DMS 273 treated with DMSO at 0.1 percent for 48 hours (cell line): ENCODE data around the gene JAKMIP2.
A peak's percentile ranks its signal among the peaks of the same experiment; 100 is the strongest.

Experiments
- DNase-seq: peaks from one replicate; lab custom pipeline; 2025; lab: John Stamatoyannopoulos, UW

Gene JAKMIP2

DNA sequence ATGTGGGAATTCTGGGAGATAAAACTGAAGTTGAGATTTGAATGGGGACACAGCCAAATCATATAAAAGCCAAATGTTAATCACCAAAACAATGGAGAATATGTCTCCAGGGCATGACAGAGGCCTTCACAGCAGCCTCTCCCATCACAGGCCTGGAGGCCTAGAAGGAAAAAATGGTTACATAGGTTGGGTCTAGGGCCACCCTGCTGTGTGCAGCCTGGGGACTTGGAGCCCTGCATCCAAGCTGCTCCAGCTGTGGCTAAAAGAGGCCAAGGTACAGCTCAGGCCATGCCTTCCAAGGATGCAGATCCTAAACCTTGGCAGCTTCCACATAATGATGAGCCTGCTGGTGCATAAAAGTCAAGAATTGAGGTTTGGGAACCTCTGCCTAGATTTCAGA is 85.1 kb downstream of the JAKMIP2 start:
- no peak for DNase-seq

DNA sequence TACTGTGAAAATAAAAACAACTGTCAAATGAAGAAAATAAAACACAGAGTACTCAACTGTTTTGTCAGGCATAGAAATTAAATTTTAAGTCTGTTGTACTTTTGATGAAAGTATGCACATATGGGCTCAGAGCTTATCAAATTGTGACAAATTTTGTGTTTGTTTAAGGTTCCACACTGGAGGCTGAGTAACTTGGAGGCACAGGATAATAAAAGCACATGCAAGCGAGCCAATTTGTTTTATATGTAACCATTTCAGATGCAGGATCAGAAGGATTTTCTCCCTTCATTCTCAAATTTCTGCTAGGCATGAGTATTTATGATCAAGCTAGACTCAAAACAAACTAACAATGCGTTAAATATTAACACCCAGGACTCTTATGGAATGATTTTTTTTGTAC is 87.8 kb downstream of the JAKMIP2 start:
- DNase-seq, result no peak

DNA sequence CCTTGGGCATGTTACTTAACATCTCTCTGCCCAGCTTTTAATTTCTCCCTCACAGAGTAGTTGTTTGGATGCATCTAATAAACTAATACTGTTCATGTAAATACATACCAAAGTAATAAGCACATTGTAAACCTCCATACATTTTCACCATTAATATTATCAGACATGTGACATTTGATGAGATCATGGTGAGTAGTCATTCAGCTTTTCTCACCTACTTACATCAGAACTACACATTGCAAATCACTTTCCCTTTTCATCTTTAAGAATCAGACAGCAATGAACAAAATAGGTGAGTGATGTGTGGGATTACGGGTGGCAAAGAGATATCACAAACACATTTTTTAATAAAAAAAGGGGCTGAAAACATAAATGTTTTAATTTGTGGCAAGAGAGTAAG is 89.3 kb downstream of the JAKMIP2 start:
- DNase-seq, result no peak

DNA sequence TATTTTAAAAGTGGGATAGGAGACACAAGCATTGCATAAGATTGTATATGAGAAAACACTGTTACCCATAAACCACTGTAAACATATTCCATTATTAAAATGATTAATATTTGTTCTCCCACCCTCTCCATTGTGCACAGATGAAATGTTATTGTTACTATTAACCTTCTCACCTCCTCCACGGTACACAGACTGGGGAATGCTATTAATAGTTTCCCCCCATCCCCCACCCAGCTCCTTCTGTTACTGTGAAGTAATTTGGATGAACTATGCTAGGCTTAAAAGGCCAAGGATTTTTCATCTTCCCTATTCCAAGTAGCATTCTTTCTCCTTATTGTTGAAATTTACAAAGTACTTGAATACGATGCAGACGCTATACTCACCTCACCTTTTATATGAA is 91.4 kb downstream of the JAKMIP2 start:
- no peak for DNase-seq

DNA sequence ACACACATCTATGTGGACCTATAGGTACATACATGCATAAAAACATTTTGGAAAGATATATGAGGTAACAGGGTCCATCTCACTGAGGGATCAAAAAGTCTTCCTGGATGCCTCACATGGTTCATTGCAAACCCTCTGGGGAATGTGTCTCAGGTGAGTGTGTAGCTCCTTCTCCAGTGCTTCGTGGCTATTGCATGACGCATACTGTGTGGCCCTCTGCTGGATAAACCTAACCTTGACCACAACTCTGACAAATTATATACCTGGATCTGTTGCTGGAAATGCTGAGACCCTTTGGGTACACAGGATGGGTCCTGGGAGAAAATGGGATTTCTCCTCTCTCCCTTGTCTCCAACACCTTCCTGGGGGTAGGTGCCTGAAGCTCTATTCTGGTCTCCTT is 91.9 kb downstream of the JAKMIP2 start:
- no peak for DNase-seq

DNA sequence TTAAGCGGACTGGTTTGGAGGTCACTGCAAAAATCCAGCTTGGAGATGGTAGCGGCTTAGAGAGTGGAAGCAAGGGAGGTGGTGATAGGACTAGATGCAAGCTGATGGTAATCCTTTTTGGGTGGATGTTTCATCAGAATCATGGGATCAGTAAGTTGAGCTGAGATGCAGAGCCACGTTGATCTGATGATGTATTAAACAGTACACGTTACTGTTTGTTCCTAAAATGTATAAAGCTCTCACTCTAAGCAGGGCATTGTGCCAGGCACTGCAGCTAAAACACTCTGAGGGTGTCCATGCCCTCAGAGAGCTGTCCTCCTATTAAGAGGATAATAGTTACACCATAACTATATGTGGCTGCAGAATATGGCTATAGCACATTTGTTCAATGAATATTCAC is 93.1 kb downstream of the JAKMIP2 start:
- DNase-seq, result no peak

DNA sequence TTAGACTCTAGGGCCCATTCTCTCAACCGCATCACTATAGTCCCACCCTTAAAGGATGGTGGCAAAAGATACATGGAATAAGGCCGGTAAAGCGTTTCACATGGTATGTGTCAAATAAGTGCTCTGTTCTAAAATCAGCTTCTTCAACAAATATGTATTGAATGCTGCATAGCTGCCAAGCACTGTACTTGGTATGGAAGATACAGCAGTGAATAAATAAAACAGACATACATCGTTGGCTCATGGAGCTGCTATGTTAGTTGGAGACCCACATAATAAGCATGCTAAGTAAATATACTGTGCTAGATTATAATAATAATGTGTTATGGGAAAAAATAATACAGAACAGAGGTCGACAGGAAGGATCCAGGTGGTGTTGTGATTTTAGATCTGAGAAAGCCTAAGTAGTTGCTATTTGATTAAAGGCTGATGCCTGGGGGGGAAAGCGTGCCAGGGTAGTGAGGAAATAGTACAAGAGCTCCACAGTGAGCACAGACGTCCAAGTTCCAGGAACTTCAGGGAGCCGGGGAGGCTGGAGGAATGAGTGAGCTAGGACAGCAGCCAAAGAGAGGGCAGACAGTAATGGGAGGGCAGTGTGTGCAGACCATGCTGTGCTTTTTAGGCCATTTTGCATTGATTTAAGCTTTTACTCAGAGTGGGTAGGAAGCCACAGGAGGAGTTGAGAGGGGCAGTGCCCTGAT is 93.7 kb downstream of the JAKMIP2 start:
- no peak for DNase-seq

DNA sequence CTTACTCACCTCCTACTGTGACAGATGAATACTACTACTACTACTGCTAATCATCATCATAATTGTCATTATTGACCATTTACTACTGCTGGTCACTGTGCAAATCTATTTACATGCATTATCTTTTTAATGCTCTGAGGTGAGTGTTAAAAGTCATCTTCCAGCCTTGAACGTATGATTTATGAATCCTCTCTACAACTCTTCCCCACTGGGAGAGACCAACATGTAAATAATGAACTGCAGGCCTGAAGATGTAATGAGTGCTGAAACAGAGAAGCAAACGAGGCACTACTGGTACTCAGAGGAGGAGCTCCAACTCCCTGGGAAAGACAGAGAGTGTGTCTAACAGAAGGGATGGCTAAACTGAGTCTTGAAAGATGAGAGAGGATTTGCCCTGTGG is 95.4 kb downstream of the JAKMIP2 start:
- no peak for DNase-seq

DNA sequence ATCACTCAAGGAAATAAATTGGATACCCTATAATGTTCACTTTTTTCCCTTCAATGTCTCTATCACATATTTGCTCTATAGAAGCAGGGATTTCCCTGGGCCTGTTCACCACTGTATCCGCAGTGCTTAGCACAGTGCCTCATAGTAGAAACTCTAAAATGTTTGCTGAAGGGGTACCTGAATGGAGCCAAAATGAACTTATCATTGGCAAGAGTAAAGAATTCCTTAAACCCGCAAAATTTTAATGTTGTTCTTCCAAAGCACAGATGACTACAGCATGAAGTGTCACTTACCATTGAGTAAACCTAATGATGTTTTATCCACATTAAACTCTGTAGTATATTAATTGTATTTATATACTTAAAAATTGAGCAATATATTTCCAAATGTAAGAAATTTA is 96.1 kb downstream of the JAKMIP2 start:
- no peak for DNase-seq

DNA sequence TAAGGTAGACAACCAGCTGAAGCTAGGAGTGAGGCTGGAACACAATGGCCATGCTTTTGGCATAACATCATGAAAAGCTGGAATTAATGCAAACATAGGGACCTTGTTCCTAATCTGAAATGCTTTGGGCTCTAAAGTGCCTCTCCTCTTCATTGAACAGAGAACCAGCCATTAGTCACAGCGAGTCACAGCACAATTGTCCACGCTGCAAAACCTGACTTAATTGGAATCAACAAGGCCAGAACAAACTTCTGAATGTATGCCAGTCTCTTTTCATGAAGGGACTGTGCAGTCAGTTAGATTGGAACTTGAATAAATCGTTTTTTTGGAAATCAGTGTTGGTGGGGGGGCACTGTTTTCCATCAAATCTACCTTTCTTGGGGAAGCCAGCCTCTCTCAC is 96.5 kb downstream of the JAKMIP2 start:
- DNase-seq, result no peak

DNA sequence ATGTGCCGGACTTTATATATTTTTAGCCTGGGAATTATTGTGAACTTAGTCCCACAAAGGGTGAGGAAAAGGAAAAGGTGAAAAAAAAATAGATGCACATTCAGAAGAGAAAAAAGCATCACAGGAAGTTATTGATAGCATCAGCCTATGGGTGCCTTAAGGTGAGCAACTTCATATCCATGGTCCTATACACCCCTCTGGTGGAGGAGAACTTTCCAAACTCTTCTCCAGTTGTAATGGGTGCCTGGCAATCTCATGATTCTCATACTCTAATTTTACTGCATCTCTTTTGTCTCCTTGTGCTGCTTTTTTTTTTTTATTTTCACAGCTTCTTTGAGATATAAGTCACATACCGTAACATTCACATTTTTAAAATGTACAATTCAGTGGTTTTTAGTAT is 107.4 kb downstream of the JAKMIP2 start:
- no peak for DNase-seq

DNA sequence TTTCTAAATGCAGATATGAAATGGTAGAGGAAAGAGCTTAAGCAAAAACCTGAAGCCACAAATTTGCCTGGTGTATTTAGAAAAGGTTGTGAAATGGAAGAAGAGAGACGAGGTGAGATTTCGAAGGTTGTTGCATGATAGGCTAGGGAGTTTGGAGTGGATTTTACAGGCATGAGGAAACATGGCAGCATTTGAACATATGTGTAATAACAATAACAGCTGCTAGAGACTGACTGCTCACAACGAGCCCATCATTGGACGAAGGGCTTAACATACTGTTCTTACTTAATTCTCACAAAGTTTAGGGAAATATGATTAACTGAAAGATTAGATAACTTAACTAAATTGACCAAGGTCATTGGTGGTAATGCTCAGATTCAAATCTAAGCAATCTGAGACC is 108.1 kb downstream of the JAKMIP2 start:
- no peak for DNase-seq

DNA sequence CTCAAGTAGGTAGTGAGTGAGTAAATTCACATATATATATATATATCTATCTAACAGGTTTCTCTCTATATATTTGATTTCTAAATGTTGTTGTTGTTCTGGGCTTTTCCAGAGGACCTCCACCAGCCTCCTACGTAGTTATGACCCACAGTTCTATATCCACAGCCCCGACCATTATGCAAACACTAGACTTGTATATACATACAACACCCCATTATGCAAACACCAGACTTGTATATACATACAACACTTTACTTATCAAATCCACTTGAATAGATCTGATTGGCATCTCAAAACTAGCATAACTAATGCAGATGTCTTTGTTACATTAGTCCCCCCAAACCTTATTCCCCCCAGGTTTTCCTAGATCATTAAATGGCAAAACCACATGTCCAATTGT is 108.7 kb downstream of the JAKMIP2 start:
- DNase-seq, result no peak

DNA sequence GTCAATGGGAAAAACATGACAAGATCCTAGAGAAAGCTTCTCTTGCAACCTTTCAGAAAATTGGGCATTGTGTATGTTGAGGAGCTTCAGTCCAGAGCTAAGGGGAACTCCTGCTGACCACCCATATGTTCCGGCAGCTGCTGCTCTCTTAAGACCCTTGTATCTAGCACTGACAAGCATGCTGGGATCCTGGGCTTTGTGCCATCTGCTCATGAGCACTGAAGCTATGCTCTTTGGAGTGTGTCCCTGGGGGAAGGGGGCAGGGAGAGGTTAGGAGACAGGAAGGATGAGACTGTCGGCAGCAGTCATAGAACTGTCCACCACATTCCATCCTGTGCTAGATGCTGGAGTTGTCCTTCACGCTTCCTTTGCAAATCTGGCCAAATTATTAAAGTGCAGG is 109.3 kb downstream of the JAKMIP2 start:
- DNase-seq, result peak; percentile 95

DNA sequence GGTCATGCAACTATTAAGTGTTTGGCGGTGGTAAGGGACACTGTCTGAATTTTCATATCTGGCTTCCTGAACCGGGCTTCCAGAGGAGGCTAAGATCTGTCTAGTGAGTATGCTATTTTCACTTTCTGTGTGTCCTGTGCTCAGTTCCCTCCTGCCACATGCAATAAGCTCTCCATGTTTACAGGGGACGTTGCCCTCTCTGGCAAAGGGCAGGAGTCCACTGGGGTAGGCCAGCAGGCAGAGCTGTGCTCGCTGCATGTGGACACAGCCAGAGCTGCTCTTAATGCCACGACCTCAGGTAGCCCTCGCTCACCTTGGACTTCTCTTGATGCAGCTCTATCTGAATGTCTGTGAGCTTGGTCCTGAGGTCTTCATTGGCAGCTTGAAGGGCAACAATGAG is 111.2 kb downstream of the JAKMIP2 start:
- DNase-seq, result no peak

DNA sequence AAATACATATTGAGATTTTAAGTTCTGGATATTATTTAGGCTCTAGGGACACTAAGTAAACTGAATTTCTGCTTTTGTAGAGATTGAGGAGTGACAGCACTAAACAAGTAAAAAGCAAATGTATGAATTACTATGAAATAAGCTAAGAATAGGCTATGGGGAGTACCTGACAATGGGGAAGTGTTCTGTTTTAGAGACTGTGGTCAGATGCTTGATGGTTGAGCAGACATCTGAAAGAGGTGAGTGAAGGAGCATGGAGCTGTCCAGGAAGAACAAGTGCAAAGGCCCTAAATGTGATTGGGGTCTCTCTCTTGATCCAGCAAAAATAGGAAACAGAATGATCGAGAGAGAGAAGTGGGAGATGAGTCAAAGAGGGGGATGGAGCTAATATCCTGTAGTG is 111.7 kb downstream of the JAKMIP2 start:
- no peak for DNase-seq

DNA sequence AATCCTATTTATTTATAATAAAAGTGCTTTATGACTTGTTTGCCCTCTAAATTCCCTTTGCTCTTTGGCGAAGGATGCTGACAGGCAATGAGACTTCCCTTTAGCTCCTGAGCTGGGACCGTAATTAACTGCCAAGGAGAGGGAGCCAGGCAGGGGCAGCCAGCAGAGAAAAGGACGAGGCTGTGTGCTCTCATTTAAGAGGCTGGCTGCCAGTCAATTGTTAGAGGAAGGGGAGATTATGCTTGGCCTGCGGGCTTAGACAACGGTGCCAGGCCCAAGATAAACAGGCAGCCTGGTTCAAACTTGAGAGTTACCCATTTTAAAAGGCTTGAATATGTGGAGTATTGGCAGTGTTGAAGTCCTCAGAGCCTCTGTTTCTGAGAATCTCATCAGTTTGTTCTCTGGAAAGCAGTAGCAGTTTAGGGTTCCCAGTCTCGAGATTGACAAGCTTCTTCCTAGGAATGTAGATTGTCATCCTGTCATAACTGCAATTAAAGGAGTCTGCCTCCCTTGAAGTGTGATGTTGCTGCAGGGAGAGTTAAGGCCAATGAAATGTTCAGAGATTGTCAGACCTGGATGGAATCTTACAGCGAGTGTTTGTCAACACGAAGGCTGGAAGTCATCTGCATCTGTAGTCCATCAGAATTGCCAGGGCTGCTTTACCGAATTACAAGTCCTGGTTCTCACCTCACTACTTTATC is 113.2 kb downstream of the JAKMIP2 start:
- DNase-seq, result no peak

DNA sequence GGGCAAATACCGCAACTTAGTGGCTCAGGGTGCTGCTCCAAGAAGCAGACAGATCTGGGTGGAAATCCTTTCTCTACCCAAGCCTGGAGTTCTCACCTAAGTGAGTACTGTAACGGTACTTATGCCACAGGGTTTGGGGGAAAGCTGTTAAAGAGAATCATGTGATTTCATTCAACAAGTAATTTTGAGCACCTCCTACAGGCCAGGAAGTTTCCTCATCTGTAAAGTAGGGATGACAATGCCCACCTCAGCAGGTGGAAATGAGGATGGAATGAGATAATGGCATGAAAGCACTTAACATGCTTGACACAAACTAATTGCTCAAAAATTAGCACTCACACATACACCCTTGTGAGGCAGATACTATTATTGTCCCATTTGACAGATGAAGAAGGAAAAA is 114.1 kb downstream of the JAKMIP2 start:
- DNase-seq, result no peak

DNA sequence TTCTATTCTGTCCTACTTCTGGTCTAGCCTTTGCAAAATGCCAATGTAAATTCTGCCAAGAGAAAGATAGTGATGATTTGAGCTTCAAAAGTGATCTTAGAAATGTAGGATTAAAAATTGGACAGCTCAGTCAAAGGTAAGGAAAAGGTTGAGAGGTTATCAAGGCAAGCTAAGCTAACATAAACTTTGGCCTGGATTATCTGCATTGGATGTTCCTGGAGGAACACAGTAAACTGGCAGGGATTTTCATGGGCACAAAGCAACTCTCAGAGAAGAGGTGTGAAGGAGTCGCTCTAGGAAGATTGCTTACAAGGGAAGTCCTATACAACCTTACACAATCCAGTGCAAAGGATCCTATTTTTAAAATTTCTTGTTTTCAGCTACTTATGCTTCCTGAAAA is 115.2 kb downstream of the JAKMIP2 start:
- no peak for DNase-seq

DNA sequence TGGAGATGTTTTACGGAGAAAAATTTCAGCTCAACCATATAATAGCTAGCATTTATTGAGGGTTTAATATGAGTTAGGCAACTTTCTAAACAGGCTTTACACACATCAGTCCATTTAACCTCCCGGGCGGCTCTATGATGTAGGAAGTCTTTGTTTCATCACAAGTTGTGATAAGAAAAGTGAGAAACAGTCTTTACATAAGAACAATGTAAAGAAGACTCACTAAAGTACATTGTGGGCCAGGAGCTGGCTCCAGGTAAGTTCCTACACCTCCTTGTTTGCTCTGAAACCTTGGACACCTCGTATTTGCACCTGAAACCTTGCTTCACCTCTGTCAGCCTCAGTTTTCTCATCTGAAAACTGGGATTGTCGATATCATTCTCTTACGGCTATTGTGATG is 116.1 kb downstream of the JAKMIP2 start:
- no peak for DNase-seq

DNA sequence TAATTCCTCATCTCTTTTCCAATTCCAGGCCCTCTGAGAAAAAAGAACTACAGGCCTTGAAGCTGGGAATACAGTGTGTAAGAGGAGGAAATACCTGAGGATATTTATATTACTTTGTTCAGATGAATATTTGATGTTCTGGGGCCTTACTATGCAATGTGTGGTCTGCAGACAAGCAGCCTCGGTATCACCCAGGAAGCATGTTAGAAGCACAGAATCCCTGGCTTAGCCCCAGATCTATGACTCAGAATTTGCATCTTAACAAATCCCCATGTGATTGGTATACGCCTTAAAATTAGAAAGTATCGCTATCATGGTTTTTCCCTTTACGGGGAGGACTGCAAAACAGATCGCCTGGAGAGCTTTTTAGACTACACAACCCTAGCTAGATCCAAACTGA is 121.0 kb downstream of the JAKMIP2 start:
- DNase-seq, result no peak

DNA sequence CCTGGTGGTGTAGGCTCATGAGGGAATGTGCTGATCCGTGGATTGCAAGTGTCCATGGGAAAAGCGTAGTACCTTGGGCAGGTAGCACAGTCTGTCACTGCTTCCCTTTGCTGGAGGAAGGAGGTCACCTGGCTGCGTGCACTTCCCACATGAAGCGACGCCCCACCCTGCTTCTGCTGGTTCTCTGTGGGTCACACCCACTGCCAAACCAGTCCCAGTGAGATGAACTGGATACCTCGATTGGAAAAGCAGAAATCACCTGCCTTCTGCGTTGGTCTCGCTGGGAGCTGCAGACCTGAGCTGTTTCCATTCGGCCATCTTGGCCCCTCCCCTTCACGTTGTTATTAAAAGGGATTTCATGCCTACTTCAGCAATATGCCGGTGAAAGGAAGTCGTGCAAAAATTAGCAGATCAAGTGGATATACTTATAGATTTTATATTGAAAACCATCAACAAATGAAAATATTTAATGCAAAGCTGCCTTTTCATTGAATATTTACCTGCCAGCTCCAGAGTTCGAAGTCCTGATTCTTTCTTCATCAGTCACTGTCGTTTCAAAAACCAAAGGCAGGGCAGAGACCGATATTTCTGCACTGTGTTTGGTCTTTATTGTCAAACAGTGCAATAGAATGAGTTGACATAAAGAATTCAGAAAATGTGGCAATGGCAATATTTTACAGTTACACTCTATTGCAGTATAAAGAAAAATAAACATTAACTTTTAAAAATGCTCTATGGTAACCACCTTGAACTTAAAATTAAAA is 123.2 kb downstream of the JAKMIP2 start:
- no peak for DNase-seq

DNA sequence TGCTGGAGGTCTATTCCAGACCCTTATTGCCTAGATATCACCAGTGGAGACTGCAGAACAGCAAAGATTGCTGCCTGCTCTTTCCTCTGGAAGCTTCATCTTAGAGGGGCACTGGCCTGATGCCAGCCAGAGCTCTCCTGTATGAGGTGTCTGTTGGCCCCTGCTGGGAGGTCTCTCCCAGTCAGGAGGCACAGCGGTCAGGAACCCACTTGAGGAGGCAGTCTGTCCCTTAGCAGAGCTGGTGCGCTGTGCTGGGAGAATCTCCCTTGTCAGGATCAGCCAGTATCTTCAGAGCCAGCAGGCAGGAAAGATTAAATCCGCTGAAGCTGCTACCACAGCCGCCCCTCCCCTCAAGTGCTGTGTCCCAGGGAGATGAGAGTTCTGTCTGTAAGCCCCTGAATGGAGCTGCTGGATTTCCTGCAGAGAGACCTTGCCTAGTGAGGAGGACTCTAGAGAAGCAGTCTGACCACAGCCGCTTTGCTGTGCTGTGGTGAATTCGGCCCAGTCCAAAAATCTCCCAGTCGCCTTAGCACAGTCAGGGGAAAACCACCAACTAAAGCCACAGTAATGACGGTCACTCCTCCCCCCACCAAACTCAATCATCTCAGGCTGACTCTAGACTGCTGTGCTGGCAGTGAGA is 124.1 kb downstream of the JAKMIP2 start:
- no peak for DNase-seq
